Measurements from ENCODE around the gene SATB1. TPM values are rescaled to one million over a fixed set of nuclear protein-coding genes. Genes with fewer than 3 reads are reported as not detected.

The SATB1 gene
- total and polyA plus RNA-seq, 2 of the 8 experiments (the other 6 are each of a cell fraction or from before 2014, with no cell fraction given), result 18.8 to 28.0 TPM

DNA sequence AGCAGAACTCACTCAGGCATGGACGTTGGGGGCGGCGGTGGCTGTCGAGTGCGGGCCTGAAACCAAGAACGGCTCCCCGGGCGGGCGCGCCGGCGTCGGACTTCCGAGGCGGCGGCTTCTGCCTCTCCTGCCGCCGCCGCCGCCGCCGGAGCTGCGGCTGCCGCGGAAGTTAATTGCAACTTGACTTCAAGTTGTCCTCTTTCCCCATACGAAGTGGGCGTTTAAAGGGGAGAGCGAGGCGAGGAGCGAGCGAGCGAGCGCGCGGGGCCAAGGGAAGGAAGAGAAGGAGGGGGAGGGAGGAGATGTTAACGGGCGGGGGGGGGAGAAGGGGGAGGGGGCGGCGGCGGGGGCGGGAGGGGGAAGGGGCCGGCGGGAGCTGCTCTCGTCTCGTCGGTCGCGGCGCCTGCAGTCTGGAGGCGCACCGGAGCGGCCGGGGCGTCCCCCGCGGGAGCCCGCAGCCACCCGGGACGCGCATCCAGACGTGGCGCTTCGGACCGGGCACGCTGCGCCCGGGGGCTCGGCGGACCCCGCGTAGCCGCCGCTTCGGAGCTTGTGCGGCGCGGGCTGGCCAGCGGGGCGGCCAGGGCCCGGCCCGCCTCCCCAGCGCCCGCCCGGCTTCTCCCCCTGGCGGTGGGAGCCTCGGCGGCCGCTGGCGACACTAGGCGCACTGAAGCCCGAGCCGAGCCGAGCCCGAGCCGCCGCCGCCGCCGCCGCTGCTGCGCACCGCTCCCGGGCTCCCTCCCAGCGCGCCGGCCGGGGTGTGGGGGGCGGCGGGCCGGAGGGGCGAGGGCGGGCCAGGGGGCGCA, 19.7 kb upstream of the SATB1 start:
- Histone ChIP-seq H4K20me1 (replicated peaks in 1 of 2; ENCODE audit: control insufficient read depth in 1 of 2, insufficient read depth in 2 of 2, low read length in 2 of 2) (no peaks in the 10 kb centered on the region), H3K9ac (replicated peaks in 1 of 4; ENCODE audit: extremely low read depth in 1 of 4, low read depth in 3 of 4, low read length in 3 of 4) (peak overlapping the region; percentile 31 to 77 (median 40); a peak in 5 of 7 replicates), H2BK20ac (ENCODE audit: low read length) (peak overlapping the region; percentile 1; the same call in 1 of the 2 replicates), H3K4me1 (replicated peaks in 1 of 4; ENCODE audit: control insufficient read depth in 3 of 4, insufficient read depth in 4 of 4, low read length in 3 of 4) (peaks cover 0 to 10% (median 2%) of the 10 kb centered on the region in 4 experiments; a peak in 3 of 7 replicates), H3K56ac (replicated peaks; ENCODE audit: insufficient read length, low read depth, low read length) (no peak overlapping the region), H2AFZ (ENCODE audit: low read length) (peak overlapping the region; percentile 79; the same call in 1 of the 2 replicates), H3K23ac (ENCODE audit: insufficient read length) (no peak overlapping the region), H3K4ac (replicated peaks; ENCODE audit: insufficient read length, low read depth, low read length) (no peak overlapping the region), H2BK5ac (ENCODE audit: low read depth, low read length) (peak overlapping the region; percentile 41; the same call in 1 of the 2 replicates), H4K8ac (ENCODE audit: extremely low read depth, insufficient read depth, low read length) (peak overlapping the region; percentile 77), H4K91ac (replicated peaks; ENCODE audit: insufficient read length, low read length) (no peak overlapping the region), H3K23me2 (ENCODE audit: low read depth, low read length) (peaks cover 20% of the 10 kb centered on the region; the same call in 1 of the 2 replicates), H3K9me3 (ENCODE audit: insufficient read depth in 2 of 2, low read depth in 1 of 2, low read length in 1 of 2) (peaks cover 0 to 8% of the 10 kb centered on the region in 2 experiments; a peak in 1 of 4 replicates), H3K27me3 (replicated peaks in 1 of 4; ENCODE audit: control insufficient read depth in 3 of 4, extremely low read depth in 1 of 4, insufficient read depth in 3 of 4, low read length in 3 of 4) (peaks cover 0 to 19% (median 10%) of the 10 kb centered on the region in 4 experiments; a peak in 6 of 7 replicates), H3K79me2 (ENCODE audit: control insufficient read depth in 1 of 2, insufficient read depth in 2 of 2, low read length in 2 of 2) (peaks cover 0 to 35% of the 10 kb centered on the region in 2 experiments; a peak in 2 of 4 replicates), H3K79me1 (ENCODE audit: low read depth, low read length) (no peaks in the 10 kb centered on the region; the same call in 1 of the 2 replicates), H3K4me2 (ENCODE audit: insufficient read depth in 1 of 2, low read depth in 2 of 2, low read length in 2 of 2) (peak overlapping the region; percentile 83 to 96), H3K4me3 (ENCODE audit: extremely low read depth in 1 of 4, insufficient read depth in 2 of 4, low read depth in 3 of 4, low read length in 4 of 4) (peak overlapping the region; percentile 63 to 92 (median 80)), H4K5ac (ENCODE audit: insufficient read length, low read depth, low read length) (peak overlapping the region; percentile 59), H2BK15ac (ENCODE audit: low read length) (no peak overlapping the region), H3K14ac (ENCODE audit: insufficient read length) (no peak overlapping the region), H3K27ac (ENCODE audit: low read depth, low read length) (no peak overlapping the region), H2BK120ac (replicated peaks; ENCODE audit: low read depth, low read length) (no peak overlapping the region), H2BK12ac (ENCODE audit: low read depth, low read length) (0 out of 2 replicates have a peak overlapping the region, but pooled peaks have one; percentile 12), H2AK5ac (ENCODE audit: low read depth, low read length) (no peak overlapping the region), H3K18ac (ENCODE audit: extremely low read depth, low read length) (0 out of 2 replicates have a peak overlapping the region, but pooled peaks have one; percentile 34), H3K36me3 (ENCODE audit: control insufficient read depth in 2 of 4, insufficient read depth in 4 of 4, low read length in 3 of 4) (peaks cover 0 to 6% (median 3%) of the 10 kb centered on the region in 4 experiments; a peak in 3 of 8 replicates)
- CTCF ChIA-PET (ENCODE audit: partially characterized antibody), result interaction anchor here (1.0 to 1.5 kb wide), 3 partner anchors 21 to 551 kb away, joined by 3 read pairs; no protein-coding TSS in a partner anchor
- DNase-seq (ENCODE audit: low read depth in 1 of 2, low spot score in 2 of 2) (peak in 1 of 2 experiments; percentile 79), FAIRE-seq (no peak)
- WGBS, 2 experiments (ENCODE audit: extremely low coverage in 1 of 2, insufficient coverage in 1 of 2, insufficient read length in 1 of 2, insufficient replicate concordance in 2 of 2, low coverage in 1 of 2, low lambda C conversion rate in 2 of 2, missing lambda C conversion rate in 1 of 2), result 1% methylated on average over 39 of the region's 113 CpGs; no CpG with 5 or more reads in 1 of the 2 experiments
- POLR2A ChIA-PET (ENCODE audit: partially characterized antibody), result interaction anchor here (1.5 to 1.8 kb wide), 2 partner anchors 13 to 19 kb away, joined by 3 to 6 read pairs; partner anchors contain the start of gene SATB1
- TF ChIP-seq, protein P1, sequence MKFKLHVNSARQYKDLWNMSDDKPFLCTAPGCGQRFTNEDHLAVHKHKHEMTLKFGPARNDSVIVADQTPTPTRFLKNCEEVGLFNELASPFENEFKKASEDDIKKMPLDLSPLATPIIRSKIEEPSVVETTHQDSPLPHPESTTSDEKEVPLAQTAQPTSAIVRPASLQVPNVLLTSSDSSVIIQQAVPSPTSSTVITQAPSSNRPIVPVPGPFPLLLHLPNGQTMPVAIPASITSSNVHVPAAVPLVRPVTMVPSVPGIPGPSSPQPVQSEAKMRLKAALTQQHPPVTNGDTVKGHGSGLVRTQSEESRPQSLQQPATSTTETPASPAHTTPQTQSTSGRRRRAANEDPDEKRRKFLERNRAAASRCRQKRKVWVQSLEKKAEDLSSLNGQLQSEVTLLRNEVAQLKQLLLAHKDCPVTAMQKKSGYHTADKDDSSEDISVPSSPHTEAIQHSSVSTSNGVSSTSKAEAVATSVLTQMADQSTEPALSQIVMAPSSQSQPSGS (IDR thresholded peaks at IDR 0.05; ENCODE audit: low read length), result no peak
- TF ChIP-seq TAF1 (IDR thresholded peaks at IDR 0.05; ENCODE audit: low read depth, low read length) (peak; percentile 28; the same call in 1 of the 2 replicates), CREB1 (IDR thresholded peaks at IDR 0.05) (no peak), GTF2F1 (IDR thresholded peaks at IDR 0.05; ENCODE audit: borderline replicate concordance, low read depth, low read length) (no peak), RFX5 (IDR thresholded peaks at IDR 0.05; ENCODE audit: borderline replicate concordance, low read depth, low read length) (no peak), SP2 (IDR thresholded peaks at IDR 0.05; ENCODE audit: low read length) (no peak), KDM5A (IDR thresholded peaks at IDR 0.05; ENCODE audit: low read length) (no peak), SIN3A (conservative IDR thresholded peaks at IDR 0.05 in 1 of 2, IDR thresholded peaks at IDR 0.05 in 1 of 2; ENCODE audit: low read depth in 1 of 2, low read length in 2 of 2) (0 out of 4 replicates have a peak, but pooled peaks of 1 of the 2 experiments have one; percentile 17)

All from H1 (cell line).